Measurements from ENCODE around the gene CRYAB. TPM values are rescaled to one million over a fixed set of nuclear protein-coding genes. Genes with fewer than 3 reads are reported as not detected.

CRYAB gene
- total and polyA plus RNA-seq, 2 donors (not counting 1 experiment from before 2014, with no cell fraction given) = not detected

GRCh38 chr11:111918390-111919256 is 7.1 kb upstream of the CRYAB start, which contains the start of gene C11orf52:
C11orf52 (plus strand) TSS chr11:111918913; CDS start chr11:111918973, 60 bp downstream.
- Mint-ChIP-seq H3K4me1 (no peaks in the 10 kb centered on the region), H3K4me3 (no peak within 1 kb of the TSS), H3K9me3 (ENCODE audit: insufficient read depth) (no peaks in the 10 kb centered on the region), H3K27me3 (peaks cover 51% of the 10 kb centered on the region), H3K27ac (no peak within 1 kb of the TSS)
- H3K4me1 ChIP-seq (ENCODE audit: control insufficient read depth in 2 of 2, insufficient read depth in 2 of 2, low read length in 2 of 2) = no peaks in the 10 kb centered on the region
- DNase-seq (no peak), ATAC-seq (ENCODE audit: low read depth) (no peak)
- TF ChIP-seq CTCF (IDR thresholded peaks at IDR 0.05) = no peak
- no peak for TF ChIP-seq EZH2 (IDR thresholded peaks at IDR 0.05; ENCODE audit: borderline replicate concordance, insufficient read depth, low read depth, low read length, poor library complexity, severe bottlenecking)
- POLR2A ChIA-PET = interaction anchor here (1.6 kb wide), 1 partner anchor 8 kb away, joined by 4 read pairs; no protein-coding TSS in a partner anchor
- no peak within 1 kb of the TSS for H3K4me3 ChIP-seq (ENCODE audit: control extremely low read depth in 1 of 5, extremely low read depth in 1 of 5, insufficient read depth in 1 of 5, low read depth in 2 of 5, low read length in 4 of 5)
- 87% methylated on average over 13 of the region's 19 CpGs for WGBS (ENCODE audit: insufficient coverage)
- H4K20me1 ChIP-seq (ENCODE audit: control insufficient read depth, insufficient read depth, low read length, poor library complexity, severe bottlenecking) = no peaks in the 10 kb centered on the region
- H2AFZ ChIP-seq (ENCODE audit: insufficient read depth, low read depth, low read length, poor library complexity, severe bottlenecking) = no peak within 1 kb of the TSS
- no peaks in the 10 kb centered on the region for H3K9me3 ChIP-seq (ENCODE audit: control extremely low read depth in 1 of 3, control insufficient read depth in 2 of 3, insufficient read depth in 1 of 3, low read length in 2 of 3)
- H3K36me3 ChIP-seq (replicated peaks in 1 of 2; ENCODE audit: control extremely low read depth in 1 of 2, control insufficient read depth in 1 of 2, extremely low read depth in 1 of 2, insufficient read depth in 2 of 2, low read length in 1 of 2) = no peaks in the 10 kb centered on the region
- no peak within 1 kb of the TSS for H3K4me2 ChIP-seq (replicated peaks; ENCODE audit: low read depth, low read length, poor library complexity, severe bottlenecking)
- H3K27ac ChIP-seq (ENCODE audit: low read length in 2 of 2) = no peak within 1 kb of the TSS
- no peaks in the 10 kb centered on the region for H3K79me2 ChIP-seq (ENCODE audit: control insufficient read depth, insufficient read depth, low read length)
- CTCF ChIA-PET = interaction anchor here (0.9 kb wide), 1 partner anchor 13 kb away, joined by 7 read pairs; no protein-coding TSS in a partner anchor
- H3K27me3 ChIP-seq (replicated peaks in 1 of 4; ENCODE audit: control extremely low read depth in 1 of 4, control insufficient read depth in 3 of 4, insufficient read depth in 4 of 4, low read length in 3 of 4) = peaks cover 0 to 24% (median 10%) of the 10 kb centered on the region in 4 experiments
- intact Hi-C loops (cut with micrococcal nuclease) = no loop called here
- no peak within 1 kb of the TSS for H3K9ac ChIP-seq (ENCODE audit: low read length)

- H3K27me3 Mint-ChIP-seq = peaks cover 51% of the 10 kb centered on the region
- WGBS (ENCODE audit: insufficient coverage) = 88% methylated on average over 2 of the region's 3 CpGs
- ChIA-PET CTCF (no interaction called here), POLR2A (interaction anchor here (1.6 kb wide), 1 partner anchor 9 kb away, joined by 4 read pairs; no protein-coding TSS in a partner anchor)
- no peak overlapping the region for H3K4me2 ChIP-seq (replicated peaks; ENCODE audit: low read depth, low read length, poor library complexity, severe bottlenecking)
- H3K9ac ChIP-seq (ENCODE audit: low read length) = no peak overlapping the region
- no peak overlapping the region for H3K4me3 ChIP-seq (ENCODE audit: control extremely low read depth in 1 of 5, extremely low read depth in 1 of 5, insufficient read depth in 1 of 5, low read depth in 2 of 5, low read length in 4 of 5)
- no peaks in the 10 kb centered on the region for H4K20me1 ChIP-seq (ENCODE audit: control insufficient read depth, insufficient read depth, low read length, poor library complexity, severe bottlenecking)
- H3K27ac Mint-ChIP-seq = no peak overlapping the region
- no peaks in the 10 kb centered on the region for H3K9me3 Mint-ChIP-seq (ENCODE audit: insufficient read depth)
- intact Hi-C loops (cut with micrococcal nuclease) = no loop called here
- no peak for DNase-seq
- H3K4me3 Mint-ChIP-seq = no peak overlapping the region
- TF ChIP-seq CTCF (IDR thresholded peaks at IDR 0.05) = no peak
- H3K27me3 ChIP-seq (replicated peaks in 1 of 4; ENCODE audit: control extremely low read depth in 1 of 4, control insufficient read depth in 3 of 4, insufficient read depth in 4 of 4, low read length in 3 of 4) = peaks cover 0 to 29% (median 13%) of the 10 kb centered on the region in 4 experiments
- H3K79me2 ChIP-seq (ENCODE audit: control insufficient read depth, insufficient read depth, low read length) = no peaks in the 10 kb centered on the region
- no peaks in the 10 kb centered on the region for H3K36me3 ChIP-seq (replicated peaks in 1 of 2; ENCODE audit: control extremely low read depth in 1 of 2, control insufficient read depth in 1 of 2, extremely low read depth in 1 of 2, insufficient read depth in 2 of 2, low read length in 1 of 2)
- no peaks in the 10 kb centered on the region for H3K9me3 ChIP-seq (ENCODE audit: control extremely low read depth in 1 of 3, control insufficient read depth in 2 of 3, insufficient read depth in 1 of 3, low read length in 2 of 3)
- H3K4me1 ChIP-seq (ENCODE audit: control insufficient read depth in 2 of 2, insufficient read depth in 2 of 2, low read length in 2 of 2) = no peaks in the 10 kb centered on the region
- no peak overlapping the region for H3K27ac ChIP-seq (ENCODE audit: low read length in 2 of 2)
- no peak for ATAC-seq (ENCODE audit: low read depth)
- no peaks in the 10 kb centered on the region for H3K4me1 Mint-ChIP-seq
- no peak overlapping the region for H2AFZ ChIP-seq (ENCODE audit: insufficient read depth, low read depth, low read length, poor library complexity, severe bottlenecking)
Observed at GRCh38 chr11:111917788-111918187, 6.2 kb upstream of the CRYAB start.
